Measurements from ENCODE around the gene P2RX4. TPM values are rescaled to one million over a fixed set of nuclear protein-coding genes. Genes with fewer than 3 reads are reported as not detected.

Gene P2RX4
- total and polyA plus RNA-seq, 2 of the 8 experiments (the other 6 are each of a cell fraction or from before 2014, with no cell fraction given) = 9.5 to 12.2 TPM

DNA sequence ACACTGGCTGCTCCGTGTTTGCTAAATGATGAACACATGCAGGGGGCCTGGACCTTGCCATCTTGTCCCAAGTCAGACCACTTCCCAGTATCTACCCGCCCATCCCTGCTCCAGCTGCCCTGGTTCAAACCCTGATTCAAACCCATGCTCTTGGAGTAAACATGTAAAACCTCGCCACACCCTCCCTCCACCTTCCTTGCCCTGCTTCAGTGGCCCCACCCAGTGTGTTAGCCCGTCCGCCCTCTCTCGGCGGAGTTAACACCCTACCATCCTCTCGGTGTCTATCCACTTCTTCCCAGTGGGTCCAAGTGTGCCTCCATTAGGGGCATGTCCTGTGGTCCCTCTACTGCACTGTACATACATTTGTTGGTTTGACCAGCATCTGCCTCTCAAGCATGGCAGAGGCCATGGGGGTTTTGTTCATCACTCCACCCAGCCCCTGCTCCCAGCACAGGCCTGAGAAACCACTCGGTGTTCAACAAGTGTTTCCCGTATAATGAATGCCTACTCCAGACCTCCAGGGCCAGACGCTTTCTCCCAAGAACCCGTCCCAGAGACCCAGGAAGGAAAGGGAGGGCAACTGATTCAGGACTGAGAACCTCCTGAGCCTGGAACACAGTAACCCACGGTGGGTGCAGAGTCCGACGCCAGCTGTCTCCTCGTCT, 37.1 kb downstream of the P2RX4 start:
- no peak overlapping the region for H3K23ac ChIP-seq (ENCODE audit: insufficient read length)
- H3K36me3 ChIP-seq (ENCODE audit: control insufficient read depth in 2 of 4, insufficient read depth in 4 of 4, low read length in 3 of 4) = peaks cover 8 to 33% (median 25%) of the 10 kb centered on the region in 4 experiments; a peak in 6 of 8 replicates
- H3K18ac ChIP-seq (ENCODE audit: extremely low read depth, low read length) = no peak overlapping the region
- H2AFZ ChIP-seq (ENCODE audit: low read length) = no peak overlapping the region
- no peak overlapping the region for H2BK5ac ChIP-seq (ENCODE audit: low read depth, low read length)
- ChIA-PET POLR2A (ENCODE audit: partially characterized antibody) (no interaction called here), CTCF (ENCODE audit: partially characterized antibody) (interaction anchor here (0.6 to 1.8 kb wide), 4 partner anchors 8 to 49 kb away, joined by 3 to 5 read pairs (median 4); no protein-coding TSS in a partner anchor)
- H4K91ac ChIP-seq (replicated peaks; ENCODE audit: insufficient read length, low read length) = no peak overlapping the region
- H3K9ac ChIP-seq (replicated peaks in 1 of 4; ENCODE audit: extremely low read depth in 1 of 4, low read depth in 3 of 4, low read length in 3 of 4) = no peak overlapping the region
- H3K4me1 ChIP-seq (replicated peaks in 1 of 4; ENCODE audit: control insufficient read depth in 3 of 4, insufficient read depth in 4 of 4, low read length in 3 of 4) = no peaks in the 10 kb centered on the region
- H2BK12ac ChIP-seq (ENCODE audit: low read depth, low read length) = no peak overlapping the region
- DNase-seq (ENCODE audit: low read depth in 1 of 2, low spot score in 2 of 2) (no peak), FAIRE-seq (no peak)
- H3K79me2 ChIP-seq (ENCODE audit: control insufficient read depth in 1 of 2, insufficient read depth in 2 of 2, low read length in 2 of 2) = no peaks in the 10 kb centered on the region
- H2BK120ac ChIP-seq (replicated peaks; ENCODE audit: low read depth, low read length) = no peak overlapping the region
- 90% methylated on average over 14 of the region's 16 CpGs; no CpG with 5 or more reads in 1 of the 2 experiments for WGBS, 2 experiments (ENCODE audit: extremely low coverage in 1 of 2, insufficient coverage in 1 of 2, insufficient read length in 1 of 2, insufficient replicate concordance in 2 of 2, low coverage in 1 of 2, low lambda C conversion rate in 2 of 2, missing lambda C conversion rate in 1 of 2)
- H3K27ac ChIP-seq (ENCODE audit: low read depth, low read length) = no peak overlapping the region
- no peaks in the 10 kb centered on the region for H4K20me1 ChIP-seq (replicated peaks in 1 of 2; ENCODE audit: control insufficient read depth in 1 of 2, insufficient read depth in 2 of 2, low read length in 2 of 2)
- no peaks in the 10 kb centered on the region for H3K9me3 ChIP-seq (ENCODE audit: insufficient read depth in 2 of 2, low read depth in 1 of 2, low read length in 1 of 2)
- no peak overlapping the region for H2BK15ac ChIP-seq (ENCODE audit: low read length)
- no peak overlapping the region for H2BK20ac ChIP-seq (ENCODE audit: low read length)
- no peak for TF ChIP-seq CREB1 (IDR thresholded peaks at IDR 0.05)
- TF ChIP-seq NANOG (IDR thresholded peaks at IDR 0.05; ENCODE audit: insufficient read depth, low read depth, low read length, poor library complexity, severe bottlenecking) = no peak
- TF ChIP-seq, protein P1, sequence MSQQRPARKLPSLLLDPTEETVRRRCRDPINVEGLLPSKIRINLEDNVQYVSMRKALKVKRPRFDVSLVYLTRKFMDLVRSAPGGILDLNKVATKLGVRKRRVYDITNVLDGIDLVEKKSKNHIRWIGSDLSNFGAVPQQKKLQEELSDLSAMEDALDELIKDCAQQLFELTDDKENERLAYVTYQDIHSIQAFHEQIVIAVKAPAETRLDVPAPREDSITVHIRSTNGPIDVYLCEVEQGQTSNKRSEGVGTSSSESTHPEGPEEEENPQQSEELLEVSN (IDR thresholded peaks at IDR 0.05) = no peak
- H3K27me3 ChIP-seq (replicated peaks in 1 of 4; ENCODE audit: control insufficient read depth in 3 of 4, extremely low read depth in 1 of 4, insufficient read depth in 3 of 4, low read length in 3 of 4) = no peaks in the 10 kb centered on the region
- H2AK5ac ChIP-seq (ENCODE audit: low read depth, low read length) = no peak overlapping the region
- H4K8ac ChIP-seq (ENCODE audit: extremely low read depth, insufficient read depth, low read length) = no peak overlapping the region; the same call in 1 of the 2 replicates
- H3K4ac ChIP-seq (replicated peaks; ENCODE audit: insufficient read length, low read depth, low read length) = no peak overlapping the region
- no peak overlapping the region for H4K5ac ChIP-seq (ENCODE audit: insufficient read length, low read depth, low read length)
- no peak overlapping the region for H3K56ac ChIP-seq (replicated peaks; ENCODE audit: insufficient read length, low read depth, low read length)
- no peak overlapping the region for H3K4me2 ChIP-seq (ENCODE audit: insufficient read depth in 1 of 2, low read depth in 2 of 2, low read length in 2 of 2)
- H3K4me3 ChIP-seq (ENCODE audit: extremely low read depth in 1 of 4, insufficient read depth in 2 of 4, low read depth in 3 of 4, low read length in 4 of 4) = no peak overlapping the region
- H3K23me2 ChIP-seq (ENCODE audit: low read depth, low read length) = no peaks in the 10 kb centered on the region; the same call in 1 of the 2 replicates
- no peak overlapping the region for H3K14ac ChIP-seq (ENCODE audit: insufficient read length)
- no peaks in the 10 kb centered on the region for H3K79me1 ChIP-seq (ENCODE audit: low read depth, low read length)
